WTC11 (cell line): ENCODE results near the gene CLPSL1. TPM values are rescaled to one million over a fixed set of nuclear protein-coding genes. Genes with fewer than 3 reads are reported as not detected.

Source experiments
- ATAC-seq: fragments of 200-7000 bp; cut with Tn5 transposase; 2 replicates; pipeline ENCODE4 v1.10.0; 2021; ENCODE audit warnings: mild to moderate bottlenecking, moderate library complexity
- CTCF ChIA-PET: fragments of 300-600 bp; sonication (Branson Sonifier 250); formaldehyde crosslinking; loops from one replicate; lab custom pipeline; 2021; ENCODE audit warnings: antibody characterized with exemption; lab: Charles Lee
- POLR2A ChIA-PET: fragments of 350-600 bp; sonication (Branson Sonifier 250); formaldehyde crosslinking; loops from one replicate; lab custom pipeline; 2021; ENCODE audit warnings: antibody characterized with exemption; lab: Charles Lee
- DNase-seq: peaks from one replicate; pipeline ENCODE4 v3.0.0; 2021; ENCODE audit warnings: low spot score
- H3K27ac Mint-ChIP-seq: 2 replicates; pipeline ENCODE4 v1.8.0; 2021; ENCODE audit warnings: mixed read lengths
- H3K27me3 Mint-ChIP-seq: 2 replicates; pipeline ENCODE4 v1.8.0; 2021; ENCODE audit warnings: low read depth, mild to moderate bottlenecking, moderate library complexity, mixed read lengths
- H3K36me3 Mint-ChIP-seq: 2 replicates; pipeline ENCODE4 v1.8.0; 2021; ENCODE audit warnings: mixed read lengths
- H3K4me1 Mint-ChIP-seq: 2 replicates; pipeline ENCODE4 v1.8.0; 2022; ENCODE audit warnings: mixed read lengths
- H3K4me3 Mint-ChIP-seq: 2 replicates; pipeline ENCODE4 v1.8.0; 2021; ENCODE audit warnings: mild to moderate bottlenecking, moderate library complexity, mixed read lengths
- H3K9me3 Mint-ChIP-seq: 2 replicates; pipeline ENCODE4 v1.8.0; 2021; ENCODE audit warnings: mixed read lengths
- E2F1 ChIP-seq: sonication (generic); formaldehyde crosslinking; IDR thresholded peaks from 2 replicates; pipeline ENCODE4 v1.8.0; 2022; ENCODE audit warnings: mild to moderate bottlenecking, missing genetic modification reagents
- E2F5 ChIP-seq: sonication (generic); formaldehyde crosslinking; IDR thresholded peaks from 2 replicates; pipeline ENCODE4 v1.8.1; 2022; ENCODE audit warnings: mild to moderate bottlenecking, moderate library complexity, missing genetic modification reagents
- ELF4 ChIP-seq: sonication (generic); formaldehyde crosslinking; IDR thresholded peaks from 2 replicates; pipeline ENCODE4 v1.8.1; 2022; ENCODE audit warnings: low read depth, mild to moderate bottlenecking, moderate library complexity, missing genetic modification reagents
- ESRRA ChIP-seq: sonication (generic); formaldehyde crosslinking; IDR thresholded peaks from 2 replicates; pipeline ENCODE4 v1.8.1; 2022; ENCODE audit warnings: mild to moderate bottlenecking, missing genetic modification reagents, borderline replicate concordance
- ETV6 ChIP-seq: sonication (generic); formaldehyde crosslinking; IDR thresholded peaks from 2 replicates; pipeline ENCODE4 v1.8.1; 2022; ENCODE audit warnings: mild to moderate bottlenecking, missing genetic modification reagents
- FOXK1 ChIP-seq: sonication (generic); formaldehyde crosslinking; IDR thresholded peaks from 2 replicates; pipeline ENCODE4 v1.8.0; 2022; ENCODE audit warnings: mild to moderate bottlenecking, moderate library complexity, missing genetic modification reagents
- FOXP1 ChIP-seq: sonication (generic); formaldehyde crosslinking; IDR thresholded peaks from 2 replicates; pipeline ENCODE4 v1.8.0; 2022; ENCODE audit warnings: missing genetic modification reagents, mild to moderate bottlenecking, moderate library complexity, borderline replicate concordance
- GABPB1 ChIP-seq: sonication (generic); formaldehyde crosslinking; IDR thresholded peaks from 2 replicates; pipeline ENCODE4 v1.8.1; 2023; ENCODE audit warnings: mild to moderate bottlenecking, missing genetic modification reagents
- KAT7 ChIP-seq: sonication (generic); formaldehyde crosslinking; IDR thresholded peaks from 2 replicates; pipeline ENCODE4 v1.8.1; 2023; ENCODE audit warnings: missing genetic modification reagents, mild to moderate bottlenecking, borderline replicate concordance
- NFATC4 ChIP-seq: fragments of 250-450 bp; sonication (Bioruptor Pico); IDR thresholded peaks from 2 replicates; pipeline ENCODE4 v1.9.0; 2021; ENCODE audit warnings: mild to moderate bottlenecking
- NFE2L1 ChIP-seq: sonication (generic); formaldehyde crosslinking; IDR thresholded peaks from 2 replicates; pipeline ENCODE4 v1.8.1; 2023; ENCODE audit warnings: missing genetic modification reagents
- PRRX2 ChIP-seq: fragments of 250-450 bp; sonication (Bioruptor Pico); IDR thresholded peaks from 2 replicates; pipeline ENCODE4 v1.8.0; 2021; ENCODE audit warnings: mild to moderate bottlenecking
- SMAD3 ChIP-seq: sonication (generic); formaldehyde crosslinking; IDR thresholded peaks from 2 replicates; pipeline ENCODE4 v1.8.0; 2022; ENCODE audit warnings: missing genetic modification reagents, mild to moderate bottlenecking, borderline replicate concordance
- SMAD4 ChIP-seq: sonication (generic); formaldehyde crosslinking; IDR thresholded peaks from 2 replicates; pipeline ENCODE4 v1.8.0; 2022; ENCODE audit warnings: mild to moderate bottlenecking, missing genetic modification reagents
- SP1 ChIP-seq: sonication (generic); formaldehyde crosslinking; conservative IDR thresholded peaks from 2 replicates; pipeline ENCODE4 v1.8.1; 2022; ENCODE audit warnings: missing genetic modification reagents
- TEAD4 ChIP-seq: sonication (generic); formaldehyde crosslinking; IDR thresholded peaks from 2 replicates; pipeline ENCODE4 v1.8.0; 2022; ENCODE audit warnings: mild to moderate bottlenecking, missing genetic modification reagents
- ZNF121 ChIP-seq: sonication (generic); formaldehyde crosslinking; IDR thresholded peaks from 2 replicates; pipeline ENCODE4 v1.8.0; 2023; ENCODE audit warnings: missing genetic modification reagents
- ZNF232 ChIP-seq: sonication (generic); formaldehyde crosslinking; IDR thresholded peaks from 2 replicates; pipeline ENCODE4 v1.8.0; 2022; ENCODE audit warnings: mild to moderate bottlenecking, missing genetic modification reagents
- ZNF263 ChIP-seq: sonication (generic); formaldehyde crosslinking; IDR thresholded peaks from 2 replicates; pipeline ENCODE4 v1.8.1; 2022; ENCODE audit warnings: low read depth, mild to moderate bottlenecking, moderate library complexity, missing genetic modification reagents
- ZNF281 ChIP-seq: sonication (generic); formaldehyde crosslinking; IDR thresholded peaks from 2 replicates; pipeline ENCODE4 v1.8.0; 2023; ENCODE audit warnings: mild to moderate bottlenecking, missing genetic modification reagents
- ZNF317 ChIP-seq: sonication (generic); formaldehyde crosslinking; IDR thresholded peaks from 2 replicates; pipeline ENCODE4 v1.8.1; 2023; ENCODE audit warnings: low read depth, mild to moderate bottlenecking, moderate library complexity, missing genetic modification reagents, borderline replicate concordance
- ZNF423 ChIP-seq: fragments of 250-450 bp; sonication (Bioruptor Pico); IDR thresholded peaks from 2 replicates; pipeline ENCODE4 v2.1.2; 2022; ENCODE audit warnings: mild to moderate bottlenecking, moderate library complexity
- ZNF671 ChIP-seq: fragments of 250-450 bp; sonication (Bioruptor Pico); IDR thresholded peaks from 2 replicates; pipeline ENCODE4 v1.8.0; 2021; ENCODE audit warnings: mild to moderate bottlenecking
- total RNA-seq: library from RNA; stranded (reverse); gene quantifications from 3 replicates; pipeline ENCODE4 v1.2.3, GENCODE V29; 2021
- TF ChIP-seq, protein P1 (sequence below): sonication (generic); formaldehyde crosslinking; IDR thresholded peaks from 2 replicates; pipeline ENCODE4 v1.8.0; 2022; ENCODE audit warnings: mild to moderate bottlenecking, missing genetic modification reagents
- TF ChIP-seq, protein P2 (sequence below): sonication (generic); formaldehyde crosslinking; IDR thresholded peaks from 2 replicates; pipeline ENCODE4 v1.8.0; 2023; ENCODE audit warnings: missing genetic modification reagents
- TF ChIP-seq, protein P3 (sequence below): sonication (generic); formaldehyde crosslinking; IDR thresholded peaks from 2 replicates; pipeline ENCODE4 v1.8.1; 2022; ENCODE audit warnings: mild to moderate bottlenecking, missing genetic modification reagents, moderate library complexity, borderline replicate concordance
- TF ChIP-seq, protein P4 (sequence below): sonication (generic); formaldehyde crosslinking; IDR thresholded peaks from 2 replicates; pipeline ENCODE4 v1.8.0; 2022; ENCODE audit warnings: mild to moderate bottlenecking, missing genetic modification reagents
- TF ChIP-seq, protein P5 (sequence below): fragments of 250-450 bp; sonication (Bioruptor Pico); IDR thresholded peaks from 2 replicates; pipeline ENCODE4 v1.8.0; 2021; ENCODE audit warnings: mild to moderate bottlenecking

The CLPSL1 gene
- total RNA-seq, 1 experiment from 2014 or later = 0.42 TPM

GRCh38 chr6:35731736-35732532, 48.9 kb upstream of the CLPSL1 start:
- H3K4me3 Mint-ChIP-seq = peak overlapping the region; percentile 81
- H3K27ac Mint-ChIP-seq = peak overlapping the region; percentile 93
- POLR2A ChIA-PET = interaction anchor here (0.8 to 1.7 kb wide), 3 partner anchors 14 to 32 kb away, joined by 3 to 8 read pairs (median 4); no protein-coding TSS in a partner anchor
- CTCF ChIA-PET = interaction anchor here (0.6 to 3.1 kb wide), 7 partner anchors 8 to 210 kb away, joined by 3 to 20 read pairs (median 3); no protein-coding TSS in a partner anchor
- H3K27me3 Mint-ChIP-seq = peaks cover 11% of the 10 kb centered on the region
- no peaks in the 10 kb centered on the region for H3K36me3 Mint-ChIP-seq
- ATAC-seq (peak; percentile 46), DNase-seq (peak; percentile 94)
- H3K9me3 Mint-ChIP-seq = no peaks in the 10 kb centered on the region
- H3K4me1 Mint-ChIP-seq = peaks cover 57% of the 10 kb centered on the region
- TF ChIP-seq NFATC4 (CRISPR knock-in tag) = 0 out of 2 replicates have a peak, but pooled peaks have one; percentile 27
- 0 out of 2 replicates have a peak, but pooled peaks have one; percentile 17 for TF ChIP-seq ELF4 (CRISPR knock-in tag)
- 0 out of 2 replicates have a peak, but pooled peaks have one; percentile 65 for TF ChIP-seq KAT7 (CRISPR knock-in tag)
- TF ChIP-seq ZNF671 (CRISPR knock-in tag) = no peak
- TF ChIP-seq ZNF232 = 0 out of 2 replicates have a peak, but pooled peaks have one; percentile 35
- peak; percentile 59; the same call in 1 of the 2 replicates for TF ChIP-seq ETV6 (CRISPR knock-in tag)
- TF ChIP-seq, protein P1, sequence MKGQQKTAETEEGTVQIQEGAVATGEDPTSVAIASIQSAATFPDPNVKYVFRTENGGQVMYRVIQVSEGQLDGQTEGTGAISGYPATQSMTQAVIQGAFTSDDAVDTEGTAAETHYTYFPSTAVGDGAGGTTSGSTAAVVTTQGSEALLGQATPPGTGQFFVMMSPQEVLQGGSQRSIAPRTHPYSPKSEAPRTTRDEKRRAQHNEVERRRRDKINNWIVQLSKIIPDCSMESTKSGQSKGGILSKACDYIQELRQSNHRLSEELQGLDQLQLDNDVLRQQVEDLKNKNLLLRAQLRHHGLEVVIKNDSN (CRISPR knock-in tag) = peak; percentile 53; the same call in 1 of the 2 replicates
- TF ChIP-seq ZNF121 = no peak
- TF ChIP-seq PRRX2 (CRISPR knock-in tag) = 0 out of 2 replicates have a peak, but pooled peaks have one; percentile 12
- peak; percentile 97 for TF ChIP-seq ZNF281
- TF ChIP-seq, protein P2, sequence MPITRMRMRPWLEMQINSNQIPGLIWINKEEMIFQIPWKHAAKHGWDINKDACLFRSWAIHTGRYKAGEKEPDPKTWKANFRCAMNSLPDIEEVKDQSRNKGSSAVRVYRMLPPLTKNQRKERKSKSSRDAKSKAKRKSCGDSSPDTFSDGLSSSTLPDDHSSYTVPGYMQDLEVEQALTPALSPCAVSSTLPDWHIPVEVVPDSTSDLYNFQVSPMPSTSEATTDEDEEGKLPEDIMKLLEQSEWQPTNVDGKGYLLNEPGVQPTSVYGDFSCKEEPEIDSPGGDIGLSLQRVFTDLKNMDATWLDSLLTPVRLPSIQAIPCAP (CRISPR knock-in tag) = 0 out of 2 replicates have a peak, but pooled peaks have one; percentile 17
- TF ChIP-seq ZNF317 (CRISPR knock-in tag) = no peak
- TF ChIP-seq ESRRA (CRISPR knock-in tag) = no peak
- peak; percentile 97 for TF ChIP-seq ZNF423
- TF ChIP-seq, protein P3, sequence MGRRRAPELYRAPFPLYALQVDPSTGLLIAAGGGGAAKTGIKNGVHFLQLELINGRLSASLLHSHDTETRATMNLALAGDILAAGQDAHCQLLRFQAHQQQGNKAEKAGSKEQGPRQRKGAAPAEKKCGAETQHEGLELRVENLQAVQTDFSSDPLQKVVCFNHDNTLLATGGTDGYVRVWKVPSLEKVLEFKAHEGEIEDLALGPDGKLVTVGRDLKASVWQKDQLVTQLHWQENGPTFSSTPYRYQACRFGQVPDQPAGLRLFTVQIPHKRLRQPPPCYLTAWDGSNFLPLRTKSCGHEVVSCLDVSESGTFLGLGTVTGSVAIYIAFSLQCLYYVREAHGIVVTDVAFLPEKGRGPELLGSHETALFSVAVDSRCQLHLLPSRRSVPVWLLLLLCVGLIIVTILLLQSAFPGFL = no peak
- peak; percentile 13 for TF ChIP-seq GABPB1
- no peak; the same call in 1 of the 2 replicates for TF ChIP-seq SMAD3
- TF ChIP-seq FOXP1 = peak; percentile 64; the same call in 1 of the 2 replicates
- peak; percentile 90 for TF ChIP-seq SP1
- TF ChIP-seq NFE2L1 (CRISPR knock-in tag) = no peak
- TF ChIP-seq, protein P4, sequence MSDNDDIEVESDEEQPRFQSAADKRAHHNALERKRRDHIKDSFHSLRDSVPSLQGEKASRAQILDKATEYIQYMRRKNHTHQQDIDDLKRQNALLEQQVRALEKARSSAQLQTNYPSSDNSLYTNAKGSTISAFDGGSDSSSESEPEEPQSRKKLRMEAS = peak; percentile 71
- TF ChIP-seq E2F1 (CRISPR knock-in tag) = peak; percentile 45; the same call in 1 of the 2 replicates
- peak; percentile 69; the same call in 1 of the 2 replicates for TF ChIP-seq E2F5
- TF ChIP-seq SMAD4 (CRISPR knock-in tag) = no peak
- TF ChIP-seq, protein P5, sequence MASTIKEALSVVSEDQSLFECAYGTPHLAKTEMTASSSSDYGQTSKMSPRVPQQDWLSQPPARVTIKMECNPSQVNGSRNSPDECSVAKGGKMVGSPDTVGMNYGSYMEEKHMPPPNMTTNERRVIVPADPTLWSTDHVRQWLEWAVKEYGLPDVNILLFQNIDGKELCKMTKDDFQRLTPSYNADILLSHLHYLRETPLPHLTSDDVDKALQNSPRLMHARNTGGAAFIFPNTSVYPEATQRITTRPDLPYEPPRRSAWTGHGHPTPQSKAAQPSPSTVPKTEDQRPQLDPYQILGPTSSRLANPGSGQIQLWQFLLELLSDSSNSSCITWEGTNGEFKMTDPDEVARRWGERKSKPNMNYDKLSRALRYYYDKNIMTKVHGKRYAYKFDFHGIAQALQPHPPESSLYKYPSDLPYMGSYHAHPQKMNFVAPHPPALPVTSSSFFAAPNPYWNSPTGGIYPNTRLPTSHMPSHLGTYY = 0 out of 2 replicates have a peak, but pooled peaks have one; percentile 17
- TF ChIP-seq FOXK1 = peak; percentile 37; the same call in 1 of the 2 replicates
- TF ChIP-seq TEAD4 = no peak
- no peak for TF ChIP-seq ZNF263
